Smooth muscle cell (in vitro differentiated cells): ENCODE results near the gene SLC26A1. TPM values are rescaled to one million over a fixed set of nuclear protein-coding genes. Genes with fewer than 3 reads are reported as not detected.

Experiments
- DNase-seq: peaks from one replicate; lab custom pipeline; 2025; ENCODE audit not compliant: unreplicated experiment; lab: John Stamatoyannopoulos, UW
- H2AFZ ChIP-seq: fragments of 200-600 bp; sonication (generic); 2 replicates; pipeline ENCODE4 v1.6.0; 2016; ENCODE audit warnings: antibody characterized with exemption, low read depth, mild to moderate bottlenecking
- H3F3A ChIP-seq: fragments of 200-600 bp; sonication (generic); 2 replicates; pipeline ENCODE4 v1.6.0; 2017; ENCODE audit warnings: antibody characterized with exemption, low read depth
- H3K27ac ChIP-seq: fragments of 200-600 bp; sonication (generic); 2 replicates; pipeline ENCODE4 v1.5.1; 2016; ENCODE audit warnings: low read depth, mild to moderate bottlenecking
- H3K27me3 ChIP-seq: fragments of 200-600 bp; sonication (generic); 2 replicates; pipeline ENCODE4 v1.6.1; 2016; ENCODE audit warnings: low read depth, mild to moderate bottlenecking
- H3K36me3 ChIP-seq: fragments of 200-600 bp; sonication (generic); 2 replicates; pipeline ENCODE4 v1.5.1; 2016; ENCODE audit warnings: low read depth
- H3K4me1 ChIP-seq: fragments of 200-600 bp; sonication (generic); 2 replicates; pipeline ENCODE4 v1.5.1; 2016; ENCODE audit warnings: low read depth
- H3K4me2 ChIP-seq: fragments of 200-600 bp; sonication (generic); 2 replicates; pipeline ENCODE4 v1.6.0; 2016; ENCODE audit warnings: mild to moderate bottlenecking
- H3K4me3 ChIP-seq: fragments of 200-600 bp; sonication (generic); 2 replicates; pipeline ENCODE4 v1.5.1; 2016; ENCODE audit warnings: mild to moderate bottlenecking
- H3K79me2 ChIP-seq: fragments of 200-600 bp; sonication (generic); 2 replicates; pipeline ENCODE4 v1.6.0; 2016; ENCODE audit warnings: low read depth, mild to moderate bottlenecking
- H3K9ac ChIP-seq: fragments of 200-600 bp; sonication (generic); 2 replicates; pipeline ENCODE4 v1.6.0; 2016; ENCODE audit warnings: low read depth
- H3K9me3 ChIP-seq: fragments of 200-600 bp; sonication (generic); replicated peaks from 2 replicates; pipeline ENCODE4 v1.5.1; 2016; ENCODE audit warnings: low read depth
- H4K20me1 ChIP-seq: fragments of 200-600 bp; sonication (generic); 2 replicates; pipeline ENCODE4 v1.6.0; 2016; ENCODE audit warnings: low read depth
- WGBS: methylation state at CpG from one replicate; pipeline ENCODE4 v1.1.7; 2016; ENCODE audit warnings: low lambda C conversion rate; 5-methylcytosine and 5-hydroxymethylcytosine counted together
- polyA plus RNA-seq: library from polyadenylated mRNA; unstranded; fragments of >200 nt; fragmentation: Nextera tagmentation; extraction: Ambion mirVana; gene quantifications from 2 replicates; pipeline ENCODE4 v1.2.1, GENCODE V29; 2016
- total RNA-seq: library from RNA; depleted of rRNA; stranded (reverse); fragments of >200 nt; gene quantifications from 2 replicates; pipeline ENCODE4 v1.2.3, GENCODE V29; 2014
- TF ChIP-seq, protein P1 (sequence below): fragments of 200-600 bp; sonication (generic); IDR thresholded peaks from 2 replicates; pipeline ENCODE4 v1.5.1; 2017; ENCODE audit warnings: borderline replicate concordance, mild to moderate bottlenecking, antibody characterized with exemption; ENCODE audit not compliant: insufficient read depth, poor library complexity, severe bottlenecking

The SLC26A1 gene
- total and polyA plus RNA-seq, 2 experiments from 2014 or later, result 0.67 to 1.7 TPM

GRCh38 chr4:959338-960139, 33.7 kb downstream of the SLC26A1 start:
- Histone ChIP-seq H3K9me3 (no peaks in the 10 kb centered on the region), H2AFZ (no peak overlapping the region), H3K27ac (no peak overlapping the region), H3K9ac (no peak overlapping the region), H3F3A (no peaks in the 10 kb centered on the region), H3K4me1 (no peaks in the 10 kb centered on the region), H4K20me1 (no peaks in the 10 kb centered on the region), H3K27me3 (no peaks in the 10 kb centered on the region), H3K4me2 (no peak overlapping the region), H3K36me3 (no peaks in the 10 kb centered on the region), H3K4me3 (no peak overlapping the region), H3K79me2 (no peaks in the 10 kb centered on the region)
- no peak for DNase-seq
- TF ChIP-seq, protein P1, sequence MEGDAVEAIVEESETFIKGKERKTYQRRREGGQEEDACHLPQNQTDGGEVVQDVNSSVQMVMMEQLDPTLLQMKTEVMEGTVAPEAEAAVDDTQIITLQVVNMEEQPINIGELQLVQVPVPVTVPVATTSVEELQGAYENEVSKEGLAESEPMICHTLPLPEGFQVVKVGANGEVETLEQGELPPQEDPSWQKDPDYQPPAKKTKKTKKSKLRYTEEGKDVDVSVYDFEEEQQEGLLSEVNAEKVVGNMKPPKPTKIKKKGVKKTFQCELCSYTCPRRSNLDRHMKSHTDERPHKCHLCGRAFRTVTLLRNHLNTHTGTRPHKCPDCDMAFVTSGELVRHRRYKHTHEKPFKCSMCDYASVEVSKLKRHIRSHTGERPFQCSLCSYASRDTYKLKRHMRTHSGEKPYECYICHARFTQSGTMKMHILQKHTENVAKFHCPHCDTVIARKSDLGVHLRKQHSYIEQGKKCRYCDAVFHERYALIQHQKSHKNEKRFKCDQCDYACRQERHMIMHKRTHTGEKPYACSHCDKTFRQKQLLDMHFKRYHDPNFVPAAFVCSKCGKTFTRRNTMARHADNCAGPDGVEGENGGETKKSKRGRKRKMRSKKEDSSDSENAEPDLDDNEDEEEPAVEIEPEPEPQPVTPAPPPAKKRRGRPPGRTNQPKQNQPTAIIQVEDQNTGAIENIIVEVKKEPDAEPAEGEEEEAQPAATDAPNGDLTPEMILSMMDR, result no peak
- WGBS, result 94% methylated on average over 24 of the region's 24 CpGs

GRCh38 chr4:958696-959337, 34.4 kb downstream of the SLC26A1 start:
- no peaks in the 10 kb centered on the region for H4K20me1 ChIP-seq
- H3K9ac ChIP-seq, result no peak overlapping the region
- WGBS, result 90% methylated on average over 17 of the region's 17 CpGs
- H3K36me3 ChIP-seq, result no peaks in the 10 kb centered on the region
- DNase-seq, result no peak
- H3F3A ChIP-seq, result no peaks in the 10 kb centered on the region
- H3K27me3 ChIP-seq, result no peaks in the 10 kb centered on the region
- no peak overlapping the region for H3K4me2 ChIP-seq
- no peak overlapping the region for H2AFZ ChIP-seq
- H3K9me3 ChIP-seq, result no peaks in the 10 kb centered on the region
- TF ChIP-seq, protein P1, result no peak
- H3K4me3 ChIP-seq, result no peak overlapping the region
- no peaks in the 10 kb centered on the region for H3K79me2 ChIP-seq
- H3K27ac ChIP-seq, result no peak overlapping the region
- no peaks in the 10 kb centered on the region for H3K4me1 ChIP-seq

DNA sequence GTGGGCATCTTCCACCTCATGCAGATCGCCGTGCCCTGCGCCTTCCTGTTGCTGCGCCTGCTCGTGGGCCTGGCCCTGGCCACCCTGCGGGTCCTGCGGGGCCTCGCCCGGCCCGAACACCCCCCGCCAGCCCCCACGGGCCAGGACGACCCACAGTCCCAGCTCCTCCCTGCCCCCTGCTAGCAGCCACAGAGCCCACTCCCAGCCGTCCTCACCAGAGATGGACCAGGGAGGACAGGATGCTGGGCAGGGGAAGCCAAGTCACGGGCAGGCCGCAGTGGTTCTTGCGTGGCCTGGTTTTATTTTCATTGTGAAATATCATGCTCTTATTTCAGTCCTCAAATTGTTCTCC, 34.9 kb downstream of the SLC26A1 start:
- no peak for DNase-seq
- WGBS, result 97% methylated on average over 17 of the region's 17 CpGs

More for the DNA sequence above, 34.9 kb downstream of the SLC26A1 start:
- Histone ChIP-seq H3K4me1 (no peaks in the 10 kb centered on the region), H3K27ac (no peak overlapping the region), H3K9ac (no peak overlapping the region), H3K79me2 (no peaks in the 10 kb centered on the region), H2AFZ (no peak overlapping the region), H3K4me2 (no peak overlapping the region), H4K20me1 (no peaks in the 10 kb centered on the region), H3K36me3 (no peaks in the 10 kb centered on the region), H3K4me3 (no peak overlapping the region), H3K27me3 (no peaks in the 10 kb centered on the region), H3F3A (no peaks in the 10 kb centered on the region), H3K9me3 (no peaks in the 10 kb centered on the region)
- TF ChIP-seq, protein P1, result no peak
